GM21529 (cell line): ENCODE measurements around the gene TGFBR2.

Experiments
- ATAC-seq: cut with Tn5 transposase; IDR thresholded peaks from one replicate; pipeline ENCODE4 v1.9.1; 2021; ENCODE audit not compliant: unreplicated experiment

The TGFBR2 gene

DNA sequence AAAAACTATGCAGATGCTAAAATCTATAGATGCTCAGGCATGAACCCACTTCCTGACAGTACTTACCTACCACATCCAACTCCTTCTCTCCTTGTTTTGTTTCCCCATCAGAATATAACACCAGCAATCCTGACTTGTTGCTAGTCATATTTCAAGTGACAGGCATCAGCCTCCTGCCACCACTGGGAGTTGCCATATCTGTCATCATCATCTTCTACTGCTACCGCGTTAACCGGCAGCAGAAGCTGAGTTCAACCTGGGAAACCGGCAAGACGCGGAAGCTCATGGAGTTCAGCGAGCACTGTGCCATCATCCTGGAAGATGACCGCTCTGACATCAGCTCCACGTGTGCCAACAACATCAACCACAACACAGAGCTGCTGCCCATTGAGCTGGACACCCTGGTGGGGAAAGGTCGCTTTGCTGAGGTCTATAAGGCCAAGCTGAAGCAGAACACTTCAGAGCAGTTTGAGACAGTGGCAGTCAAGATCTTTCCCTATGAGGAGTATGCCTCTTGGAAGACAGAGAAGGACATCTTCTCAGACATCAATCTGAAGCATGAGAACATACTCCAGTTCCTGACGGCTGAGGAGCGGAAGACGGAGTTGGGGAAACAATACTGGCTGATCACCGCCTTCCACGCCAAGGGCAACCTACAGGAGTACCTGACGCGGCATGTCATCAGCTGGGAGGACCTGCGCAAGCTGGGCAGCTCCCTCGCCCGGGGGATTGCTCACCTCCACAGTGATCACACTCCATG lies 65.3 kb downstream of the TGFBR2 start:
- ATAC-seq = no peak

DNA sequence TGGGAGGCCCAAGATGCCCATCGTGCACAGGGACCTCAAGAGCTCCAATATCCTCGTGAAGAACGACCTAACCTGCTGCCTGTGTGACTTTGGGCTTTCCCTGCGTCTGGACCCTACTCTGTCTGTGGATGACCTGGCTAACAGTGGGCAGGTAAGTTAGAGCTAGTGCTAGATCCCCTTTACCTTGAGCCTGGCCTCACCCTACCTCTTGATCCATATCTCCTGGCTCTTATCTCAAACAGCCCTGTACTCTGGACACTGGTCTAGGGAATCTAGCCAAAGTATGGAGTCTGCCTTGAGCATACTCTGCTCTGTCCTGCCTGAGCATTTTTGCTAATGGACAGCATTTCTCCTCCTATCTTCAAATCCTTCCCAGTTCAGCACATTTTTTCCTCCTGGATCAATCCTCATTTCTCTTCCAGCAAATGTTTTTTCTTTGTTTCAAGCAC lies 65.9 kb downstream of the TGFBR2 start:
- ATAC-seq = no peak

DNA sequence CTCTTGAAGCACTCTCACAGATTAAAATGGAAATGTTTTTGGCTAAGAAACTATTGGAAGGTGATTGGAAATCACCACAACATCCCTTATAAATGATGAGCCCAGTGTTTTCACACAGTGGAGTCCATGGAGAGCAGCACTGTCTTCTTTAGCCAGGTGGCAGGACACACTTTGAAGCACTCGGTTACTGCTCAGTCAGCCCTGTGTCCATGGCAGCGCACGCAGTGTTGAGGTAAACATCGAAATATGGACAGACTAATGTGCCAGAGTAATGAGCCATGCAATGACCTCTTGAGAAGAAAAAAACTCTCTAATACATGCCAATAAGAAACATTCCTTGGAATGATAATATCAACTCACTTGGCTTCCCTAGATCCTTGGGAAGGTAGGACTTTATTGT lies 66.6 kb downstream of the TGFBR2 start:
- no peak for ATAC-seq

DNA sequence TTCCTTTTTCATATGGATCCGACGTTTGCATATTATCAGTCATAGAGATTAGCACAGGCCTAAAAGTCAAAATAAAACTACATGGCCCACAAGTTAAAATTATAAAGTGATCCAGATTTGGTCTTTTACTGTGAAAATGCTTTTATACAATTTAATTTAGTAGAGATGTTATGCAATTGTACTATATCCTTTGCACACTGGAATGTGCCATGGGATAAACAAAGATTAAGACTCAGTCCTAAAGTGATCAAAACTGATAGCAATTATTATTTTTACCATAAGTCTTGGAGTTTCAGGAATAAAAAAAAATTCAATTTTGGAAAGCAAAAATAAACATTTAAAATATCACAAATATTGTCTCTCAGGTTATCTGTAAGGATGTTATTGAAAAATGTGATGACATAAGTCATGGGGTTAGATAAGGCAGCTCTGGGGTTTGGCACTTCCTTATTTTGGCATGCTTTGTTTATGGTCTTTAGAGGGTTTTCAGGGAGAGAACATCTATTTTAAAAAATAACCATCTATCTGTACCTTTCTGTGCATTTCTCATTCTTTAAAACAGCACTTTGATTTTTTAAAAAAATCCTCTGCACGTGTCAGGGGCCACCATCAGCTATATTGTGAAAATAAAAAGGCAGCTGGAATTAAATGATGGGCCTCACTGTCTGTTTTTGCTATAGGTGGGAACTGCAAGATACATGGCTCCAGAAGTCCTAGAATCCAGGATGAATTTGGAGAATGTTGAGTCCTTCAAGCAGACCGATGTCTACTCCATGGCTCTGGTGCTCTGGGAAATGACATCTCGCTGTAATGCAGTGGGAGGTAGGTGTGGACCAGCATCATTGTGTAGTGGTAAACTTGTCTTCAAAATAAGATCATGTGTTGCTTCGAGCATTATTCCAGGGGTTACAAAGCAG lies 67.3 kb downstream of the TGFBR2 start:
- no peak for ATAC-seq

DNA sequence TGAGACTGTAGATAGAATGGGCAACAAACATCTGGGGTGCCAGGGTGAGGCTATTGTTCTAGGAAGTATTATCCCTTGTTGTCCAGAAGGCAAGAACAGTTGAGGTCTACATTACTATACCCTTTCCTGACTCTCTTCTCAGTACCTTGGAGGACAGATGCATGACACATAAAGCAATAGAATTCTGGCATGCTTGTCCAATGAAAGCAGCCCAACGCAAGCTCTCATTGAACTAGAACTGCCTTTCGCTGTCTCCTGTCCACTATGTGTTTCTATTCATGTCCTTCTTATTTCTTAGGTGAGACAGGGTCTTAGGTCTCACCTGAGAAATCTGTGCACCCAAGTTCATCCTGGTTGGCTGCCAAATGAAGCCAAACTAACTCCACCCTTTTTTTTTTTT lies 68.6 kb downstream of the TGFBR2 start:
- no peak for ATAC-seq

DNA sequence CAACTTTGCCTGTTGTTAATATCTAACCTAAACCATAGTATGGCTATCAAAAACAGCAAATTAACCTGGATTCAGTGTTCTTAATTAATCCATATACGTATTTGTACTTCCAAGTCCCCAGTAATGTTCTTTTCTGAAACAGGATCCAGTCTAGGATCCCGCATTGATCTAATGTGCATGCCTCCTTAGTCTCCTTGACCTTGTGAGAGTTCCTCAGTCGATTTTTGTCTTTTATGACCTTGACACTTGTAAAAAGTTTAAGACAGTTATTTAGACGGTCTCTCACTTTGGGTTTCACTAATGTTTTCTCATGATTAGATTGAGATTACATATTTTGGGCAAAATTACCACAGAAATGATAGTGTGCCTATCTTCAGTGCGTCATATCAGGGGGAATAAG lies 69.4 kb downstream of the TGFBR2 start:
- ATAC-seq = no peak

DNA sequence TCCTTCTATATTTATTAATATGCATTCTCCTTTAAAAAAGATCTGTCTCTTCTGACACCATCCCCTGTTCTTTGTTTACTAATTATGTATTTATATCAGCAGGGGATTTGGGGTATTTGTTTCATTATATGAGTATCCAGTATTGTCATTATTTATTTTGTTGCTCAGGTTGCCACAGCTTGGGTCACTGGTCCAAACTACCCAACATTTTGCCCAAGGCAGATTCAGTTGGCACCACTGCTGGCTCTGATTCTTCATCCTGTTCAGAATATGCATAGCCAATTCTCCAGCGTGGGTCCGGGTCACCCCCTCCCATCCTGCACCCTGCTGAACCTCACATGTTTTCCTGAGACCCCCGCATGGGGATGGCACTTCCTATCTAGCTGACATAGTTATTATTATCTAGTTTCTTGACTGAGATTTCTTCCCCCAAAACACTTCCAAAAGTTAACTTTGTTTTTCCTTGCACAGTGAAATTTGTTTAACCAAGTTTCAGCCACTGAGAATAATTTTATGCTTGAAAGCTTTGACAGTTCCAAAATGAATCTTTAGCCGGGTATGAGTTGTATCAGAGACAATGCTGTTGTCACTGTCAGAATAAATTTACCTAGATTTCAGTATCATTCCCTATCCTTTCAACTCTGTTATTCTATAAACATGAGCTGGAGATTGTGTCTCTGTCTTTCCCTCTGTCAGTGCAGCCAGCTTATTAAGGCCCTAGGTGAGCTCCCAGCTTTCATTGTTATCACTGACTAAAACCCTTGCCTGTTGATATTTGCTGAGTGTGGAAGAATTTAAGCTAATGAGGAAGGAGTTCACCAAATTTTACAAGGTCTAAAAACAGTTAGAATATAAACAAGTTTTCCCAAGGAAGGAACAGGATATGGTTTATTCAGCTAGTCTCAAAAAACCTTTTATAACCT lies 70.3 kb downstream of the TGFBR2 start:
- ATAC-seq = no peak

DNA sequence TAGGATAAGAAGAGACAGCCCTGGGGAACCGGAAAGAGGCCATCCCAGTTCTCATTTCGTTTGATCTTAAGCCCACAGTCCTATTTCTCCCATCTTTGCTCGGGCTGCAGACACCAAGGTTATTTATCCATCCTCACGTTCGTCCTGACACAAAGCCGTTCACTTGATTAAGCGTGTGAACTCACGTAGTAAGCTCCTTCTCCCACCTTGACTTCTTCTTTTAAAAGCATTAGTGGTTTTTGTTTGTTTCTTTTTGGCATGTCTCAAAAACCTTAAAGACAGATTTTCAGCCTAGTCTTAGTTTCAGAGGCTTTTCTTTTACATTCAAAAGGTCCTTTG lies 70.9 kb downstream of the TGFBR2 start:
- no peak for ATAC-seq

DNA sequence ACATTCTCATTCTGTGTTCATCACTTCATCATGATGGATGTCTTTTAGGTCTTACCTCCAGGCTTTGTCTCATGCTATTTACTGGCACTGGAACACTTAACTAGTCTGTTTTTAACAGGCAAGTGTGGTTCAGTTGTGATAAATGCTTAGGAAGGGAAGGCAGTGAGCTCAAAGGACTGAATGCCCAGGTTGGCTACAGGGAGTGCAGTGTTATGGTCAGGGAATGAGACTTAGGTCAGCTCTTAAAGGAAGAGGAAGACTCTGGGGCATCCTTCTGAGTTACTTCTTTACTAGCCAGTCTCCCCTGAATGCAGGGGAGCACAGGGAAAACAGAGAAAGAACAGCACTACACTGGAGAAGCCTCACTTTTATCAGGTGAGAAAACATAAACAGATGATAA lies 72.6 kb downstream of the TGFBR2 start:
- no peak for ATAC-seq

DNA sequence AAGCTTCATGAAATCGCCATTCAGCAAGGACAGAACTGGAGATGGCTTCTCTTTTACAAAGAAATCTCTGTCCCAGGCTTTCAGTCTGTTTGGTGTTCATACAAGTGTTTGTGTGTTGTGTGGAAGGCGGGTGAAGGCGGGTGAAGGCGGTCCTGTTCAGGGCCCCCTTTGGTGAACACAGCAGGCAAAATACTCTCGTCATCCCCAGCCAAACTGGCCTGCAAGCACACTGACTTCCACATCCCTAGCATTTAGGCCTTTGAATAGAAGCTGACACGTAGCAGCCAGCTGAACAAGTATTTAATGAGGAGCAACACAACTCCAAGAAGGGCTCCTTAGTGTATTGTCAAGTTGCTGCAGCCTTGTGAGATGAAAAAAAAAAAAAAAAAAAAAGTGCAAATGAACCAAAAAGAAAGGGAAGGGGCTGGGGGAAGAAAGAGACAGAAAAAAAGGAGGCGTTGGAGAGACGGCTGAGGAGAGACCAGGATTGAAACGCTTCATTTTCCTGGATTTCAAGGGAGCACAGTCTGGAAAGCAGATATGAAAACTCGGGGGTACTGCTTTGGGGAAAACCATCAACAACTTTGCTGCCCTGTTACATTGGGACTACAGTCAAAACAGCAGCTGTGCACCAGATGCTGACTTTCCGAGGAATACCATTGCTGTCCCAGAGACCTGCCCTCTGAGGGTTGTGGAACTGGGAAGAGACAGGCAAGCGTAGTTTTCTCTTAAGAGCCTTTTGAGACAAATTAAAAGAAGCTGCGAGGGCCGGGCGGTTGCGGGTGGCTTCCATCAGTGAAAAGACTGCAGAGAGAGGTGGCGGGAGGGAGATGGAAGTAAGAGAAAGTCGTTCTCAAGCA lies 74.6 kb downstream of the TGFBR2 start:
- ATAC-seq = no peak

DNA sequence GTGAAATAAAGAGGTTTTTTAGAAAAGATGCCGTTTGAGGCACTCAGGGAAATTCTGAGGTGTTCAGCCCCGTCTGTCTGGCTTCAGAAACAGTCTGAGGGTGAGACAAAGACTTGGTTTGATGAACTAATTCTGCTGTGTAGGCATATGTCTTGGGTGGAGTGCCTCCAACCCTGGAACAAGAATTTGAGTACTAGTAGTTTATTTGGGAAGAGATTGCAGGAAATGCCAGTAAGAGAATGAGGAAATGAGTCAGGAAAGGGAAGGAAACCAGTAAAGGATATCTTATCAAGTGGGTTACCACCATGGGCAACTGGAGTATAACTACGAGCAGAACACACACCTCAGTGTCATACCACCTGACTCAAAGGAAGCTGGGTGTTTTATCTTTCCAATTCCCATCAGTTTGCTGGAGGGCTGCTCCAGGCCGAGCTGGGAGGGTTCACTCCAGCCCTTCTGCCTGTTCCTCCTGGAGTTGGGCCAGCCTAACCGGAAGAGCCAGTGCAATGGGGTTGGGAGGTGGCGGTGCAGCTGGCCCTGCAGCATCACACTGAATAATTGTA lies 75.3 kb downstream of the TGFBR2 start:
- no peak for ATAC-seq

DNA sequence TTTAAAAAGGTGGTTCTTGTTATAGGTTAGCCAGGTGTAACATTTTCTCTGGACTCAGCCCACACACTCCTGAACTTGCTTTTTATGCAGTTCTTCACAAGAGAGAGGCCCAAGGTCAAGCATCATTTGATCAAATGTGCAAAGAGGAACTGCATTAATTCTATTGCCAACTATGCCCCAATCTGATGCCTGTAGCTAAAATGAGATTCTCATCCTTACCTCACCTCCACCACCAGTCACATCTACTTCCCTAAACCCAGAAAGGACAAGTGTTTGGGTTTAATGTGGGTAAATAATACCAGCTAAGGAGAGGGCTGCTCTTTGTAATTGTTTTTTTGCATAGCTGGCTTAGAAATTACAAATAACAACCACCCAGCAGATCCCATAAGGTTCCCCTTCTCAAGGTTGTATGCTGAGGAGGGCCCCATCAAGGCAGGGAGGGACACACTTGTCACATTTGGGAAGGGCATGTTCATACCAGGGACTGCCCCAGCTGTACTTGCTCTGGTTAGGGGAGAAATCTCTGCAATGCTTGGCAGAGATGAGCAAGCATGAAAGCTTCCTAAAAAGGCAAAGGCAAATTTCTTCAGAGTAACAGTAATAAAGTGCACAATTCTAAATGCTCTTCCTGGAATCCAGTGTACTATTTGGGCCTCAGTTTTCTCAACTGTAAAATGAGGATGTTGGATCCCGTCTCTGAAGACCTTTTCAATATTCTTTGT lies 76.2 kb downstream of the TGFBR2 start:
- no peak for ATAC-seq

DNA sequence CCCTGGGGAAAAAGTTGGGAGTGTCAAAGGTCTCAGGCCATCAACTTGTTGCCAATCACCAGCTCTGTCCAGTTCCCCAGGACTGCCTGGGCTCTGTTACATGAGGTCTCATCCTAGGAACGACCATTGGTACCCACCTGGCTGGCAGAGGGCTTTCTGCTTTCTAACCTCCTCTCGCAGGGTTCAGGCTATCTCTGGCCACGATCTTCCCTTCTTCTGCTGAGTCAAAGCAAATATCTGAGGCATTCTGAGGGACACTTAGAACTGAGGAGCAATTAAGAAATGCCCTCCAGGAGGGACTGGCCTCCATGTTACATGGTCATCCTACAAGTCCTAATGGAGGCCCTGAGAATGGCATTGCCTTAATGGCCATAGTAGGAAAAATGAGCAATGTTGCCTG lies 77.4 kb downstream of the TGFBR2 start:
- ATAC-seq = no peak

DNA sequence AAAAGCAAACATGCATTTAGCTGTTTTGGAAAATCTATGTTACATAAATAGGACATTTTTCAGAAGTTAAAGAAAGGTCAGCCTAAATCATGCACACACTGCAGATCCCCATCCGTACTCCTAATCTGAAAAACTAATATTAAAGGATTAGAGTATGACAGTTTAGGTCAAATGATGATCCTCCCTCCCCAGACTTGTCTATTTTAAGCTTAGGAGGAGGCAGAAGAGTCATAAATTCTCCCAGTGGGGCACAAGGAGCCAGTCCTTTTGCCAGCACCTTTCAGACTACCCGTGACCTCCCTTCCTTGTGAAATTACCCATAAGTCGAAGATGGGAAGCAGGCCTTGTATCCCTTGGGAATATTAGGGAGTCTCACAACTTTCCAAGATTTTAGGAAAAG lies 78.0 kb downstream of the TGFBR2 start:
- no peak for ATAC-seq

DNA sequence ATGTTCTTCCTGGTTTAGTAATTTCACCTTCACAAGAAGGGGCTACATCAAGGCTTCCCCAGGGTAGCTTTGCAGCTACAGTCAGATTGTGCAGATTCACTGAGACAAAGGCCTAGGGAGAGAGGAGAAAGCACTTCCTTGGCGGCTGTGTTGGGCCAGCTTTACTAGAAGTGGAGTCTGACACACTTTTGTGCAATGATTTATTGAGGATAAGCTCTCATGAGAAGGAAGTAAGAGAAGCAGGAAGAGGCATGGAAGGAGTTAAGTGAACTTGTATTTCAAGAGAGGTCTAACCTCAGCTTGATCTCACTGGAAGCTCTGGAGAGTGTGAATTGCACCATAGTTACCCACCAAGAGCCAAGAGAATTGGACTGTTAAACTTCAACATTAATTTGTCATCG lies 78.9 kb downstream of the TGFBR2 start:
- no peak for ATAC-seq

DNA sequence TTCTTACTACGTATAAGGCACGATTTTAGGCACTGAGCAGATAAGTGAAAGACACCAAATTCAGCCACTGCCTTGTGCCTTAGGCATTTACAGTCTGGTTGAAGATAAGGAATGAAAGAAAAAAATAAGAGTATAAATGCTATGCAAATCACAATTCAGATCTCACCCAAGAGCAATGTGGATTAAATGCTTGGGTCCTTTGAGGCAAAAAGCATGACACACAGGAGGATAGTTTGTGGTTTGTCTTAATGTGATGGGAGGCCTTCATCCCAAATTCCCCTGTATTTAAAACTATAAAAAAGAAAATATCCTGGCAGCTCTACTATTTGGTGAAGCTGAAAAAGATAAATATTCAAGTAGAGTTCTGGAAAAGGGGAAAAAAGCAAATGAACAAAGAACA lies 79.8 kb downstream of the TGFBR2 start:
- ATAC-seq = no peak

DNA sequence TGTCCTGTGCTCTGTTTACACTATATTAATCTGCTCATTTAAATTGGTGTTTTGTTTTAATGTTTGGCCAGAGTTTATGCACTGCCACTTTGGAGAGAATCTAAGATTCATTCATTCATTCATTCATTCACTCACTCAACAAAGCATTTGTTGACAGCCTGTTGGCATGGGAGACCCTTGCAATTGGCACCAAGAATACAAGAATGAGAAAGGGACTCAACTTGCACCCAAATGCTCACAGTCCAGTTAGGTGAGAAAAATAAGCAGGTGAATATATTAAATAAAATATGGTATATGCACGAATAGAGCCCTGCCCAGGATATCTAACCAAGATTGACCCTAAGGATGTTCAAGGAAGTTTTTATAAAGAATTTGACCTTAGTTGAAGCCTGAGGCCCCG lies 80.4 kb downstream of the TGFBR2 start:
- no peak for ATAC-seq

DNA sequence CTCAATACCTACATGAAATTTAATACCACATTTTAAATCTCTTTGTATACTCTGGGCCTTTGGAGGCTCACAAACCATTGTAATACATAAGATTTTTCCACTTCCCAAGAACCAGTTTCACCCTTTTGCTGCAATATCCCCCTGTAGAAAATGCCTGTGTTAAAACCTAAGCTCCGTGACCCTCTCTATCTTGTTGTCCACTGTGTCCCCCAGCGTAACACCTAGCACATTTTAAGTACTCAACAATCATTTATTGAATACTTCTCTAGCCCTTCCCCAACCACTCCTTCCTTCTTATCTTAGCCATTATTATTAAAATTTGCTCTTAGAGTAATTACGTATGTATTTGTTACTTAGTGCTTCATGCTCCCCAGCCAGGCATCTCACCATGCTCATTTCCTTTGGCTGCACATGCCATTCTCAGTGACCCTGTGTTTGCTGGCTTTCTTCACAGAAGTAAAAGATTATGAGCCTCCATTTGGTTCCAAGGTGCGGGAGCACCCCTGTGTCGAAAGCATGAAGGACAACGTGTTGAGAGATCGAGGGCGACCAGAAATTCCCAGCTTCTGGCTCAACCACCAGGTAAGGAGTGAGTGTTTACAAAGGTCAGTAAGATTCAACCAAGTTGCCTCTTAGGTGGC lies 81.6 kb downstream of the TGFBR2 start:
- ATAC-seq = no peak
